ENCODE results near the gene BEAN1.
"Not testable (repeated sequence)": the region's sequence is repeated elsewhere in the genome, so short reads cannot be mapped to it uniquely, and the experiment has no call there.

The BEAN1 gene

DNA sequence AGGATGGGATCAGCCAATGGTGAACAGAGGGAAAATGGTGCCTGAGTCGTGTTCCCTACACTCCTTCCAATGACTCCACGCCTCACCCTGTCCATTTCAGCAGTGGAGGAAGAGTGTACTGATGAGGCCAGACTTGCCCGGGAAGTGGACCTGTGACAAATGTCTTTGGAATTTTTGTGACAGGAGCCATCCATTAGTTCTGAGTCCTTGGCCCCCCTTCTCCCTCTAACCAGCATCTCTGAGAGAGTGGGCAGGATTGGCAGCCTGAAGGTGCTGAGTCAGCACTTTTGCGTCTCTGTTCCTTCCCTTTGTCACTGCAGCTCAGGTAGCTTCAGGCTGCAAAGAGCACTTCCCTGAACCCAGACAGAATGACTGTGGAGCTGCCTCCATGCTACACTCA is 30.8 kb downstream of the BEAN1 start:
- DNase-seq (ENCODE audit: low read depth), result no peak
- no peak for TF ChIP-seq MYC (IDR thresholded peaks at IDR 0.05; ENCODE audit: low read depth, low read length)

DNA sequence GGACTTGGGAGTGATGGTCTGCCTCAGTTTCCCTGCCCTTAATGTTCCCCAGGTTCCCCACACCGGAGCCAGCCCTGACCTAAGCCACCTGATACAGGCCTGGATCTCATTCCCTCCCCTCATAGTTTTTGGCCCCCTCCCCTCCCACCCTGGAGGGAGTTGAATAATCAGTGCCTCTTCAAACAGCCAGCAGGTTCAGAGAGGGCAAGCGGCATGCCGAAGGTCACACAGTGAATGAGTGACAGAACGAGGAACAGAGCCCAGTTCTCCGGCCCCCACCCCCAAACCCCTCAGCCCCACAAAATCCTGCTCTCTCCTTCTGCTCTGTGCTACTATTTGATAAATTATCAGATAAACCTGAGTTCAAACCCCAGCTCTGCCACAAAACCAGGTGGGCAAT is 31.2 kb downstream of the BEAN1 start:
- H3K4me3 ChIP-seq (ENCODE audit: low read depth, low read length), result no peak overlapping the region
- DNase-seq (ENCODE audit: low read depth), result no peak
- no peak for TF ChIP-seq POLR2A (IDR thresholded peaks at IDR 0.05; ENCODE audit: extremely low read depth, insufficient read length)
- no peak for TF ChIP-seq MYC (IDR thresholded peaks at IDR 0.05; ENCODE audit: low read depth, low read length)
- TF ChIP-seq, protein P1, sequence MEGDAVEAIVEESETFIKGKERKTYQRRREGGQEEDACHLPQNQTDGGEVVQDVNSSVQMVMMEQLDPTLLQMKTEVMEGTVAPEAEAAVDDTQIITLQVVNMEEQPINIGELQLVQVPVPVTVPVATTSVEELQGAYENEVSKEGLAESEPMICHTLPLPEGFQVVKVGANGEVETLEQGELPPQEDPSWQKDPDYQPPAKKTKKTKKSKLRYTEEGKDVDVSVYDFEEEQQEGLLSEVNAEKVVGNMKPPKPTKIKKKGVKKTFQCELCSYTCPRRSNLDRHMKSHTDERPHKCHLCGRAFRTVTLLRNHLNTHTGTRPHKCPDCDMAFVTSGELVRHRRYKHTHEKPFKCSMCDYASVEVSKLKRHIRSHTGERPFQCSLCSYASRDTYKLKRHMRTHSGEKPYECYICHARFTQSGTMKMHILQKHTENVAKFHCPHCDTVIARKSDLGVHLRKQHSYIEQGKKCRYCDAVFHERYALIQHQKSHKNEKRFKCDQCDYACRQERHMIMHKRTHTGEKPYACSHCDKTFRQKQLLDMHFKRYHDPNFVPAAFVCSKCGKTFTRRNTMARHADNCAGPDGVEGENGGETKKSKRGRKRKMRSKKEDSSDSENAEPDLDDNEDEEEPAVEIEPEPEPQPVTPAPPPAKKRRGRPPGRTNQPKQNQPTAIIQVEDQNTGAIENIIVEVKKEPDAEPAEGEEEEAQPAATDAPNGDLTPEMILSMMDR (IDR thresholded peaks at IDR 0.05; ENCODE audit: low read depth, low read length), result no peak
- TF ChIP-seq, protein P2, sequence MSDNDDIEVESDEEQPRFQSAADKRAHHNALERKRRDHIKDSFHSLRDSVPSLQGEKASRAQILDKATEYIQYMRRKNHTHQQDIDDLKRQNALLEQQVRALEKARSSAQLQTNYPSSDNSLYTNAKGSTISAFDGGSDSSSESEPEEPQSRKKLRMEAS (IDR thresholded peaks at IDR 0.05; ENCODE audit: low read depth, low read length), result no peak

More for the DNA sequence above, 30.8 kb downstream of the BEAN1 start:
- no peak overlapping the region for H3K4me3 ChIP-seq (ENCODE audit: low read depth, low read length)

DNA sequence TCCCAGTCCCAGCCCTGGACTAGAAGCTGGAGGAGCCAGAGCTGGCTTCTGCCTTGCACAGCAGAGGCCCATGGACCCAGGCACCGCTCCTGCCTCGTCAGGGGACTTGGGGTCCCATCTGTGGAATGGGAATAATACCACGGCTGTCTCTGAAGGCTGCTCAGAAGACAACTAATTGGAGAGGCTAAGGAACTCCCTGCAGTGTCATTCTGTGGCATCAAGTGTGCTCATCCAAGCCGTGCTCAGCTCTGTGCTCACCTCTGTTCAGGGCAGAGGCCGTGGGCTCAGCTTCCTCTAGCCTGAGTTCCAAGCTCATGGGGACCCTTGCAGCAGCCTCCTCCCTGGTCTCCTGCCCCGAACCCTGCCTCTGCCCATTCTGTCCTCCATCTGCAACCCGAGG is 31.8 kb downstream of the BEAN1 start:
- TF ChIP-seq MYC (IDR thresholded peaks at IDR 0.05; ENCODE audit: low read depth, low read length), result no peak
- no peak overlapping the region for H3K4me3 ChIP-seq (ENCODE audit: low read depth, low read length)
- DNase-seq (ENCODE audit: low read depth), result no peak

DNA sequence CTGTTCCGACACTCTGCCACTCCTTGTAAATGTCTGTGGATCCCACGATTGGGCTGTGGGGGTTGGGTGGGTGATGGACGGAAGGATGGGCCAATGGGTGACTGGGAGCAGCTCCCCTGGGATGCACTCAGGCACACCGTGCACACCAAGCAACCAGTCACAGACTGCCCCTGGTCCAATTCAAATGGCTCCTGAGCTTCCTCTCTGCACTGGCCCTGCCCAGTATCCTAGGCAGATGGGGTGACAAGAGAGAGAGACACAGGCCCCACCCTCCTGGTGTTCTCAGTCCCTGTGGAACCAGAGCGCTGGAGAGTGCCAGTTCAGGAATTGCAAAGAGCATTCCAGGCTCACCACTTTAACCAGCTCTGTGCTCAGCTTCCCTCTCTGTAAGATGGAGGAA is 32.8 kb downstream of the BEAN1 start:
- H3K4me3 ChIP-seq (ENCODE audit: low read depth, low read length), result no peak overlapping the region
- no peak for DNase-seq (ENCODE audit: low read depth)
- TF ChIP-seq, protein P1 (IDR thresholded peaks at IDR 0.05; ENCODE audit: low read depth, low read length), result no peak
- TF ChIP-seq POLR2A (IDR thresholded peaks at IDR 0.05; ENCODE audit: extremely low read depth, insufficient read length) (no peak), MYC (IDR thresholded peaks at IDR 0.05; ENCODE audit: low read depth, low read length) (no peak)
- TF ChIP-seq, protein P2 (IDR thresholded peaks at IDR 0.05; ENCODE audit: low read depth, low read length), result no peak

DNA sequence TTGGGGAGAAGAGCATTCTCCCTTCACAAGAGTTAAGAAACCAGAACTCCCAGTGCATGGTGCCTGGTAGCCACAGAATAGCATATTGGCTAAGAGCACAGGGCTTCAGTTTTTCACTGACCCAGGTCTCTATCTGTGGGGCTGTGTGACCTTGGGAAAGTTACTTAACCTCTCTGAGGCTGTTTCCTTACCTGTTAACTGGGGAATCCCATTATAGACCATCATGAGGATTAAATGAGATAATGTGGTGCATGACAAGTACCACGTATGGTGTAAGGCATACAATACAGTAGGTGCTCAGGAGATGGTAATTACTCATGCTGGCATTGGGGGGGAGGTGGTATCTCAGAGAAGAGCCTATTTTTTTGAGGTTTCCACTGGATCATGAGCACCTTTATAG is 33.6 kb downstream of the BEAN1 start:
- no peak for DNase-seq (ENCODE audit: low read depth)
- H3K4me3 ChIP-seq (ENCODE audit: low read depth, low read length), result no peak overlapping the region
- TF ChIP-seq, protein P1 (IDR thresholded peaks at IDR 0.05; ENCODE audit: low read depth, low read length), result no peak
- no peak for TF ChIP-seq MYC (IDR thresholded peaks at IDR 0.05; ENCODE audit: low read depth, low read length)
- TF ChIP-seq, protein P2 (IDR thresholded peaks at IDR 0.05; ENCODE audit: low read depth, low read length), result no peak
- no peak for TF ChIP-seq POLR2A (IDR thresholded peaks at IDR 0.05; ENCODE audit: extremely low read depth, insufficient read length)

DNA sequence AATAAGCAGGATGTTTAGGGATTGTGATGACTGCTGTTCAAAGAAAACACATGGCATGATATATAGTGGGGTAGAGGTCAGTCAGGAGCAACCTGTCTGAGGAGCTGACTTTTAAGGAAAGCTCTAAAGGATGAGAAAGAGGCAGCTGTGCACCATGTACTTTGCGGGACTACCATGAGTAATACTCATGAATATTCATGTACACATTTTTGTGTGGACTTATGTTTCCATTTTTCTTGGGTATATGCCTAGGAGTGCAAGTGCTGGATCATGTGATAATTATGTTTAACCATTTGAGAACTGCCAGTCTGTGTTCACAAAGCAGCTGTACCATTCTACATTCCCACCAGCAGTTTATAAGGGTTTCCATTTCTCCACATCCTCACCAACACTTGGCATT is 35.8 kb downstream of the BEAN1 start:
- H3K4me3 ChIP-seq (ENCODE audit: low read depth, low read length), result no peak overlapping the region
- no peak for DNase-seq (ENCODE audit: low read depth)
- TF ChIP-seq, protein P2 (IDR thresholded peaks at IDR 0.05; ENCODE audit: low read depth, low read length), result no peak
- TF ChIP-seq MYC (IDR thresholded peaks at IDR 0.05; ENCODE audit: low read depth, low read length) (no peak), POLR2A (IDR thresholded peaks at IDR 0.05; ENCODE audit: extremely low read depth, insufficient read length) (no peak)
- TF ChIP-seq, protein P1 (IDR thresholded peaks at IDR 0.05; ENCODE audit: low read depth, low read length), result no peak

DNA sequence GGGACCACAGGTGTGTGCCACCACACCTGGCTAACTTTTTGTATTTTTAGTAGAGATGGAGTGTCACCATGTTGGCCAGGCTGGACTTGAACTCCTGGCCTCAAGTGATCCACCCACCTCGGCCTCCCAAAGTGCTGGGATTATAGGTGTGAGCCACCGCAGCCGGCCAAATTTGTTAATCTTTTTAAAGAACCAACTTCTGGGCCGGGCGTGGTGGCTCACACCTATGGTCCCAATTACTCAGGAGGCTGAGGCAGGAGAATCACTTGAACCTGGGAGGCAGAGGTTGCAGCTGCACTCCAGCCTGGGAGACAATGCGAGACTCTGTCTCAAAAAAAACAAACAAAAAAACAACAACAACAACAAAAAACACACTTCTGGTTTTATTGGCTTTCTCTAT is 38.9 kb downstream of the BEAN1 start:
- H3K4me3 ChIP-seq (ENCODE audit: low read depth, low read length); DNase-seq (ENCODE audit: low read depth): not testable (repeated sequence)

DNA sequence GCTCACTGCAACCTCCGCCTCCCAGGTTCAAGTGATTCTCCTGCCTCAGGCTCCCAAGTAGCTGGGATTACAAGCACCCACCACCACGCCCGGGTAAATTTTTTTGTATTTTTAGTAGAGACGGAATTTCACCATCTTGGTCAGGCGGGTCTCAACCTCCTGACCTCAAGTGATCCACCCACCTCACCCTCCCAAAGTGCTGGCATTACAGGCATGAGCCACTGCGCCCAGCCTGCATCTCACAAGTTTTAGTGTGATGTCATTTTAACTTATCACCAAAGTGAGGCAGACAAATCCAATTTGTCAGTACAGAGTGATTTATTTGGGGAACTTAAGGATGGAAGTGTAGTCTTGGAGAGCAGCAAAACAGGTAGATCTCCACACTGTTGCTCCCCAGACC is 39.5 kb downstream of the BEAN1 start:
- H3K4me3 ChIP-seq (ENCODE audit: low read depth, low read length); DNase-seq (ENCODE audit: low read depth): not testable (repeated sequence)

Measured in NB4 (cell line).